Panc1 (cell line): ENCODE data around the gene ACAD8.

ENCODE experiments used
- CTCF ChIP-seq: fragments of 450-650 bp; IDR thresholded peaks from 2 replicates; pipeline ENCODE4 v1.5.1; 2017; ENCODE audit warnings: mild to moderate bottlenecking
- POLR2AphosphoS5 ChIP-seq: IDR thresholded peaks from 2 replicates; pipeline ENCODE4 v1.6.1; 2012; ENCODE audit warnings: mild to moderate bottlenecking, low read depth, low read length, moderate library complexity
- TCF7L2 ChIP-seq: IDR thresholded peaks from 2 replicates; pipeline ENCODE4 v1.6.1; 2011; ENCODE audit warnings: mild to moderate bottlenecking, low read depth, low read length, inconsistent platforms

GRCh38 chr11:134246100-134246499 lies 7.3 kb upstream of the ACAD8 start:
- no peak for TF ChIP-seq CTCF
- TF ChIP-seq TCF7L2 = no peak
- no peak for TF ChIP-seq POLR2AphosphoS5
